GM19328 (cell line): ENCODE results near the gene FAM83F.

Experiments
- ATAC-seq: cut with Tn5 transposase; IDR thresholded peaks from one replicate; pipeline ENCODE4 v1.9.1; 2021; ENCODE audit warnings: mild to moderate bottlenecking, moderate library complexity; ENCODE audit not compliant: unreplicated experiment

The FAM83F gene

GRCh38 chr22:39965748-39966147 is 29.0 kb upstream of the FAM83F start:
- no peak for ATAC-seq

- no peak for ATAC-seq
Measured at GRCh38 chr22:39966470-39966869, 28.3 kb upstream of the FAM83F start.

GRCh38 chr22:39967103-39967829 is 27.5 kb upstream of the FAM83F start:
- no peak for ATAC-seq

GRCh38 chr22:39967996-39968972 is 26.5 kb upstream of the FAM83F start:
- ATAC-seq = no peak

DNA sequence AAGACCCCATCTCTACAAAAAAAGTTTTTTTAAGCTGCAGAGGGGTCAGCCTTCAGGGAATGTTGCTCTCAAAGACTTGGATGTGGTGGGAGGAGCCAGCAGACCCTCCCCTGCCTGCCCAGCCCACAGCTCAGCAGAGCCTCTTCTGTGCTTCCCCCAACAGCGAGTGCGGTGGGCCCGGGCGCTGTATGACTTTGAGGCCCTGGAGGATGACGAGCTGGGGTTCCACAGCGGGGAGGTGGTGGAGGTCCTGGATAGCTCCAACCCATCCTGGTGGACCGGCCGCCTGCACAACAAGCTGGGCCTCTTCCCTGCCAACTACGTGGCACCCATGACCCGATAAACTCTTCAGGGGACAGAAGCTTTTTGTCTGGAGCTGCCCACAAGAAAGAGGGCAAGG is 24.0 kb upstream of the FAM83F start:
- no peak for ATAC-seq

GRCh38 chr22:39972641-39973040 is 22.1 kb upstream of the FAM83F start:
- ATAC-seq = no peak

DNA sequence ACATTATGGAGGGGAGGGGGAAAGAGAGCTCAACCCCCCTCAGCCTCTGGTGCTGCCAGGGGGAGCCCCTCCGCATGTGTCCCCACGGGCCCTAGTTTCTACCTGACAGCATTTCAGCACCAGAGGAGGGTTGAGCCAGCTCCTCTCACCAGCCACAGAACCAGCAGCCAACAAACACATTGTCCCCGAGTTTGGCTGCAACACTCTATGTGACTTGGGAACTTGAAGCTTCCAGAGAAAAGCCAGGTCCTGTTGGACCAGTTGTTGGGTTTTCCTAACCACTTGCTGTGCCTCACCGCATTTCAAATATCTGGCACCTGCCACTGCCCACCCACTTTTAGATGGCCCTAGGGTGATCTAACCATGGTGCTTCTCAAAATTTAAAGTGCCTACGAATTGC is 21.1 kb upstream of the FAM83F start:
- ATAC-seq = no peak

DNA sequence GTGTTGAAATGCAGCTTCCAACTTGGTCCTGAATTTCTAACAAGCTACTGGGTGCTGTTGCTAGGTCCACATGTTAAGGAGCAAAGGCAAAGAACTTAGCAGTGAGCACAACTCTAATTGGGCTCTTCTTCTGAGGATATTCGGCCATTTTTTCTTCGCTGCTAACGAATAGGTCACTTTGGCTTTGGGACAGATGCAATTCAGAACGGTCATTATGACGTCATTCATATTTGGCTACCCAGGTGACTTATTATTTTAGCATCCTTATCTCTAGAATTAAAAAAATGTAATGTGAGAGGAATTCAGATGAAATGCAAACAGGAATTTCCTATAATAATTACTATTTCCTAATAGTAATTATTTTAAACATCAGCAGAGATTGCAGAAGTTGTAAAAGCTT is 20.7 kb upstream of the FAM83F start:
- no peak for ATAC-seq

- no peak for ATAC-seq
Measured at GRCh38 chr22:39979048-39979447, 15.7 kb upstream of the FAM83F start.

DNA sequence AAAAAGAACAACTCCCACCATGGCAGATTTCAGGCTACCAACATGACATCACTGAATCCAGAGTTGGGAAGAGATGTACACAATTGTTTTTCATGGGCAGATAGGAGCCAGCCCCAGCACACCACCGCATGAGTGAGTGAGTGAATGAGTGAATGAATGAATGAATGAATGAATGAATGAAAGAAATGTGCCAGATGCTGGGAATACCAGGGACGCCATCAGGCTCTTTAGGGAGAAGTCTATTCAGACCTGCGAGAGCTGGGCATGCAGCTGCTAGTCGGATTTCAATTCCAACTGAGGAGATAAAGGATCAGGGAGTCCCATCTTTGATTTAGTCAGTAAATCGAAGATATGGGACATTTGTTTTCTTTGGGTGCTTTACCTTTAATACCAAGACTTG is 15.3 kb upstream of the FAM83F start:
- ATAC-seq = no peak

GRCh38 chr22:39980596-39980995 is 14.2 kb upstream of the FAM83F start:
- ATAC-seq = no peak

GRCh38 chr22:39983346-39983745 is 11.4 kb upstream of the FAM83F start:
- ATAC-seq = no peak

GRCh38 chr22:39984006-39984405 is 10.7 kb upstream of the FAM83F start:
- no peak for ATAC-seq

DNA sequence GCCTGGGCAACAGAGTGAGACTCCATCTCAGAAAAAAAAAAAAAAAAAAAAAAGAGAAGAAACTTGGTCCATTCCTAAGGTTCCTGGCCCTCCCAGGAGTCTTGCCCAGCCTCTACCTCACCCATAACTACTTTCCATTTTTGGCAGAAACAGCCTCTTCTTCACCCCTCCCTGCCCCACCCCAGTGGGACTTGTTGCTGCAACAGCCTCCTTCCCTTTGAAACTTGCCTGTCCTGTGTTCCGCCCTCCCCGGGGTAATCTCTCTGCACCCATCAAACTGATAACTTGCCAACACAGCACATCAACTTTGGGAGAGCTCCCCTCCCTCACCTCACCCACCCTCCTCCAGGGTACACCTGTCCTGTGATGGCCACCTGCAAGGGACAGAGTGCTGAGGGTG is 10.0 kb upstream of the FAM83F start:
- ATAC-seq = no peak

DNA sequence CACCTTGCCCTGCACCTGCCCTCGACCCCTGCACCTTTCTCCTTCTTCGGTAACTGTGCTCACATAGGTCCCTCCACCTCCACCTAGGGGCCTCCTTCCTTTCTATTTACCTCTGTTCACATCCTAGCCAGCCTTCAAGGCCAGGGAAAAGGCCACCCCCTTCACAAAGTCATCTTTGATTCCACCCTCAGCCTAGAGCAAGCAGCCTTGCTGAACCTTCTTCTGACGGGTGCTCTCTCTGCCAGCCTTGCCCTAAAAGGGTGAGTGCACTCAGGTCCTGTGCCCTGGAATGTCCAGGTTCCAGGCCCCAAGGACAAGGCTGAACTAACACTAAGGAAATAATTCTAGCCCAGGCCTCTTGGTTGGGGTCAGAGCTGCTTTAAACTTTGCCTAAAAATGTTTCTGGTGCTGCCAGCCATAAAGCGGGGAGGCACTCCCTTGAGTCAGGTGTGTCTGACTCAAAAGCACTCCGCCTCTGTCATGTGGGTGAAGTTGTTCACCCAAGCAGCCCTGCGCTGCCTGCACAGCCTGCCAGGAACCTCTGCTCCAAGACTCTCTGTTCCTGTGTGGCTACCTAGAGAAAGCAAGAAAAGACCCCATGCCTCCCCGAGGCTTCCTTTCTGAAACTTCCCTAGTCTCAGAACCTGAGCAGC is 9.2 kb upstream of the FAM83F start:
- ATAC-seq = no peak

DNA sequence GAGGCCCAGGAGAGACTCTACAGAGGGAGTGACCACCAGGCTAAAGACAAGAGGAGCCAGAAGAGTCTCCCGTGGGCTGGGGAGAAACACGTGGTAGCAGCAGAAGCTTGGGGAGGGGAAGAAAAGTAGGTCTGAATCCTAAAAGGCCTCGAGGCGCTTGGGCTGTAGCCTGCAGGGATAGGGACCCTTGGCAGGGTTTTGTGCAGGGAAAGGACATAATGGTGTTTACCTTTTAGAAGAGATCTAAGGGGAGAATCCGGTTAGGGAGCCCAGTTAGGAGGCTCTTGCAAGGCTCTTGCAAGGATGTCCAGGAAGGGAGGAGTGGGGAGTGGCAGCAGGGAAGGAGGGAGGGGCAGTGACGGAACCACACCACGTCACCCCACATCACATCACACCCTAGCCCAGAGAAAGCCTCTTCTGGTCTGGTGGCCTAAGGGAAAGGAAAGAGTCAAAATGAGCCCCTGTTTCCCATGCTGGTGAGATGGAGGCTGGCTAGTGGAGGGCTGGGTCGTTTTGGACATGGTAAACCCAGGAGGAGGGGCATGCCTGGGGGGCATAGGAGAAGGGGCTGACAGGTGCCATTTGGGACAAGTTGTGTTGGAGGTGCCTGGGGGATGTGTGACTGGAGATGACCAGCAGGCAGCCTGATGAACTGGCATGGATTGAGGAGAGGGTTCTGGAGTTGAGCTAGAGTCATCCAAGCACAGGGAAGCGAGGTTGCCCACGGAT is 6.2 kb upstream of the FAM83F start:
- no peak for ATAC-seq

DNA sequence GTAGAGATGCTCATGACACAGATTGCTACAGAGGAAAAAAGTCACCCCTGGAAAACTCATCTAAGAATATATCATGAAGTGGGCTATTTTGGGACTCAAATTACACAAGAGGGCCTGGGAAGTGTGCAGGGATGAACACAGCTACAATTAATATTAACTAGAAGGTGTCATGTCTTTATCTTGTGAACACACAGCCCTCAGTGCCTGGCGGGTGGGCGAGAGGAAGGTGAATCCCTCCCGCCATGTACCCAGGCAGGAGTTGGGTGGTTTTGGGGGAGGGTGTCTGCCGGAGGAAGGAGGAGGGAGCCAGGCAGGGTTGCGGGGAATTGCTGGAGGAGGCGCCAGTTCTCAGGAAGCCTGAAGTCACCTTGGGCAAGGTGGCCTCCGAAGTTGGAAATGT is 5.1 kb upstream of the FAM83F start:
- ATAC-seq = no peak

GRCh38 chr22:39990686-39991085 is 4.1 kb upstream of the FAM83F start:
- no peak for ATAC-seq

- no peak for ATAC-seq
Measured at GRCh38 chr22:39991159-39991860, 3.4 kb upstream of the FAM83F start.

GRCh38 chr22:39992088-39992826 is 2.5 kb upstream of the FAM83F start:
- no peak for ATAC-seq
